Activated CD8-positive, alpha-beta memory T cell treated with anti-CD3 and anti-CD28 coated beads, Interleukin-2, amount 50 U/mL, for 1 hour (primary cell): ENCODE data around the gene SOX5.

Source experiments
- DNase-seq: peaks from one replicate; pipeline ENCODE4 v3.0.0-alpha.2; 2020; ENCODE audit errors: extremely low read depth

Gene SOX5

DNA sequence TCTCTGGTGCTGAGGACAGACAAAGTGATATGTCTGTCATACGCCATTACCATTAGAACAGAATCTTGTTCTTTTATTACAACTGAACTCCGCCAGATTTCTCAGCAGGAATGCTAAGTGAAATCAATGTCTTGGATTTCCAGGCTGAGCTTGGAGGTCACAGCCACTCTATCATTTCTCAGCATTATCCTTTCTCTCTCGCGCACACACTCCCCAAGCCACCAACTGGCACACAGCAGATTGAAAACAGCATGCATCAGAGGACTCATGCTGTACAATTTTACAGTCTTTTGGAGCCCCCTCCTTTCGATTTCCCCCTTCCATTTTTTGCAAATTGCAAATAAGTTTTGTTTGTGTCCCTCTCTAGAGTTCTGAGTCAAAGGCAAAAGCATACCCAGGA, 348.6 kb downstream of the SOX5 start:
- DNase-seq = no peak

DNA sequence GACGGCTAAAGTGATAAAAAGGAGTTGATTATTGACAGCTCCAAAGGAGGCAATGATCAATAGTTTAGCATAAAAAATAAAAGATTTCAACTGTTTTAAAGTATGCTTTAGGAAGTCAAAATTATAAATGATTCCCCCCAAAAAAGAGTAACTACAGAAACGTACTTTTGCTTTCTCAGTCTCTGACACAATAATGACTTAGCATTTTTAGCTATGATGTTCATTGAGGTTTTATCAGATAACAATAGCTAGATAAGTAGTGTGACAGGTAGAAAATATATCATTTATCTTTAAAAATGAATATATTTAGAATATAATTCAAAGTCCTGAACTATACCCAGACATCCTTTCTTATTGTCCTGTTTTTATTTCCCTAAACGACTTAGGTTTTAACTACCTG, 352.9 kb downstream of the SOX5 start:
- DNase-seq = no peak

DNA sequence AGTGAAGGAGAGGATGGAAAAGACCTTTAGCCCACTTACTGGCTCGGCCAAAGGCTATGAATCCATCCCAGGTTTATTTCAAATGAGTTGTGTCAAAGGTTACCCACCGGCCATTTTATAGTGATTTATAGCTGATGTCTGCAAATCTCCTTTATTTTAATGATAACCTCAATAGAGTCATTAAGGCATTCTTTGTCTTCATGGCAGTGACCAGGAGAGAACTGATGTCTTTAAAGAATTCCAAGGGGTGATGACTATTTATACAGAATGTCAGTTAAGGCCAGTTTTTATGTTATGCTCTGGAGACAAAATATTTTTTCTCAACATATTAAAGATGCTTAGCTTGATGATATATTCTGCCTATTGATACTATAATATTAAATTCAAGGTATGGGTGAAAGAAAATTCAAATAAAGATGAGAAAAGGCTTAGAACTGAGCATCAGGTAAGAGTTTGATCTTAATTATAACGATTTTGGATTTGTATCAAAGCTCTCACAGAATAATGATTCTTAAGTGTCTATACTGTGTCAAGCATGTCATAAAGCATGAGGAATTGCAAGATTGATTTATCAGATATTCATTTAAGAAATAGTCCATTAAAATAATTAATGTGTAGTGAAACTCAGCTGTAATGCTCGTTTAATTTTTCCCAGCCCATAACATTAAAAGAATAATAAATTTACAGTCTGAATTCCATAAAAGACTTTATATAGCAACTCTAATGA, 361.5 kb downstream of the SOX5 start:
- DNase-seq = no peak

DNA sequence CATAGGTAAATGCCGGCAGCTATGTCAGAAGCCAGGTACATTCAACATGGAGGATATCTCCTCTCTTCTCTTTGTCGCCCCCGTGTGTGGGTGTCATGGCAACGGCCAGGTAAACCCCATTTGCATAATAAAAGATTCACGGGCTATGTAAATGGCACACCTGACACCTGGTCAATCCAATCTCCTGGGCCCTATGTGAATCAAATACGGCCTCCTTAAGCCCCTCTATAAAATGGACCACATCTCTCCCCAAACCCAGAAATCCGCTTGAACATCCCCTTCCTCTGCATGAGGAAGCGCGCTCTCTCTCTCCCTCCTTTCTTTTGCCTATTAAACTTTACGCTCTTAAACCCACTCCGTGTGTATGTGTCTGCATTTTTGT, 363.7 kb downstream of the SOX5 start:
- DNase-seq = no peak

DNA sequence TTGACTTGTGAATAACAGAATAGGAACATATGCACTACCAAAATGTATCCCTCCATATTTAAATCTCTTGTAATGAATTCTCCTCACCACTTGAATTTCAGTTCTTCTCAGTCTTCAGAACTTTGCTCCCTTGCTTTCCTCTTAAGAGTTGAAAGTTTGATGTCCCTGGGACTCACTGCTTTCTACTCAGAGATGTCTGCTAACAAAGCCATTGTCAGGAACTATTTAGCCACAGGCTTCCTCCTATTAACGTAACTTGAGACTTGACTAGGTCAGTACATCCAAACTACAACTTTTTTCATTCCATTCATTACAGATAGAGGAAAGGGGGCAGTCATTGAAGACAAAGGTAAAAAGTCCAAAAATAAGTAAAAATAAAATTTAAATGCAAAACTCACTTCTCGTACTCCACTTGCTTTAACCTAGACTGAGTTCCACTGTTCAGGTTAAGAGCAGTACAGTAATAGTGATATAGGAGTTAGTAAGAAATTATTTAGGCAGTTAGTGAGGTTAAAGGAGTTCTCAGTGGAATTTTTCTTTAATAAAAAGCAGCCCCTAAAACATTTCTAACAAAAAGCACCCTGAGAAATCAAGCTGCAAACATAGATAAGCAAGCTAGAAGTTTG, 364.2 kb downstream of the SOX5 start:
- DNase-seq = no peak

DNA sequence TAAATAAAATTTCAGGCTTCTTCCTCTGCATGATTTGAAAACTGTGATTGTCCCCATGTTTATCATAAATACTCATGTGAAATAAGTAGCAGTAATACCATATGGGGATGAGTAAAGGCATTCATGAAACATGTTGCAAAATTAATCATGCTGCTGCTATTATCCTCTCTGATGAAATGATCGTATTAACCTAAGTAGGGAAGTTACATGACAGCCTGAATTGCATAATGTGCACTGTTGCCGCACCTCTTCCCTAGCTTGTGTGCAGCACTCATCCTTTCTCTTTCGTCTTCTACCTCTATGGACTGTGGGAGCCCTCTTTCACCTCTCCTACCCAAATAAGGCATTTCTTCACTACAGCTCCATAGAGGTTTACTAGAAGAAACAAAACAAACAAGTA, 367.6 kb downstream of the SOX5 start:
- no peak for DNase-seq

DNA sequence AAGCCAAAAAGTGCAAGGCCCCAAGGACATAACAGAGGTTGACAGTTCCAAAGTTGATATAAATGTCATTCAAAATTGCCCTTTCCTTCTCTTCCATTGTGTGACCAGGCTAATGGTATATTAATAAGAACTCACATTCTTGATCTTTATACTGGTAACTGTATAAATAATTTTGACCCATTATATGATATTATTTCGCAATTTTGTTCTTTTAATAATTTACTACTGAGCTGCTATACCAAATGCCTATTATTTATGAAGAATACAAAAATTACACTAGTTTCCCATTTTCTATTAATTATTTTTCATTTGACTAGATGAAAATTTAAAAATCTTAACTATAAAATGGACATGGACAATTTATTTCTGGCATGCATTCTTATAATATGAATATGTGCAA, 370.2 kb downstream of the SOX5 start:
- no peak for DNase-seq

DNA sequence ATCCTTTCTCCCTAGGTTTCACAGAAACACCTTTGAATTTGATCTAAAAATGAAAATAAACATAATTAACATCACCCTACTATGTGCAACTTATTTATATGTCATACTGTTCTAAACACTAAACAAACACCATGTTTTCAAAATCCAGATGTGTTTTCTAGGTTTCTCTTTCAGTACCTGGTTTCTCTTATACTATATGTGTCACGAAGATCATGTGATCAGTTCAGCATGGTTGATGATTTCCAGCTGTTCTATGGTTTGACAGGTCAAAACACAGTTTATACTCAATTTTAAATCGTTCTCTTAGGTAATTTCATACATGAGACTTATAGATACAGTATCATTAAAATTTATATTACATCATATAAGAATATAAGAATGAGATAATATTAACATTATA, 373.1 kb downstream of the SOX5 start:
- DNase-seq = no peak

DNA sequence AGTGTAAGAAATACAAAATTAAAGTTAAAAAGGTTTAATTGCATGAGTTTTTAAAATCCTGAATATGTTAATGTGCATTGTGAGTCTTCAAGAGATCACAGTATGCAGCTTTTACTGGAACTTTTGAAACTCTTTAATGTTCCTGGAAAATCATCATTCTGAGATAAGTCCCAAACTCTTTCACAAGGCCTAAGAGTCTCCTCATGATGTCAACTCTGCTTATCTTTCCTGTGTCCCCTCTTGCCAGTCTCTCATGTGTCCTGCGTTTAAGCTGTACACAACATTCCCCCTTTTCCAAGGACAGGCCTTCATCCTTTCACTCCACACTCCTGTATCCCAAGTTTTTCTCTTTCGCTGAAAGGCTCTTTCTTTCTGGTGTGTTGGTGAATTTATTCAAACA, 380.1 kb downstream of the SOX5 start:
- no peak for DNase-seq

DNA sequence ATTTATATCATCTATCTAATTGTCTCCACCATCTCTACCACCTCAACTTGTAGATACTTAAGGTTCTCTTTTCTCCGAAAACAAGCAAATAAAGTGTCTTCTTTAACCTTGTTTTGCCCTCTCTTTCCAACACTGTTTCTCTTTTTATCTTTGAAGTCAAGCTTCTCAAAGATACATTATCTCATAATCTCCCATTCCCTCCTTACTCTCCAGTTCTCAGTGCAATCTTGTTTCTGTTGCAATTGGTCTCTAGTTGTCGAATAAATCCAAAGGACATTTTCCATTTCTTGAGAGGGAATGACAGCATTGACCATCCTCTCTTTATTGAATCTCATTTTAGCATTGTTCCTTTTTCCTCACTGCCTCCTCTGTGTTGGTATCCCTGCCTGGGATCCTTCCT, 383.3 kb downstream of the SOX5 start:
- no peak for DNase-seq

DNA sequence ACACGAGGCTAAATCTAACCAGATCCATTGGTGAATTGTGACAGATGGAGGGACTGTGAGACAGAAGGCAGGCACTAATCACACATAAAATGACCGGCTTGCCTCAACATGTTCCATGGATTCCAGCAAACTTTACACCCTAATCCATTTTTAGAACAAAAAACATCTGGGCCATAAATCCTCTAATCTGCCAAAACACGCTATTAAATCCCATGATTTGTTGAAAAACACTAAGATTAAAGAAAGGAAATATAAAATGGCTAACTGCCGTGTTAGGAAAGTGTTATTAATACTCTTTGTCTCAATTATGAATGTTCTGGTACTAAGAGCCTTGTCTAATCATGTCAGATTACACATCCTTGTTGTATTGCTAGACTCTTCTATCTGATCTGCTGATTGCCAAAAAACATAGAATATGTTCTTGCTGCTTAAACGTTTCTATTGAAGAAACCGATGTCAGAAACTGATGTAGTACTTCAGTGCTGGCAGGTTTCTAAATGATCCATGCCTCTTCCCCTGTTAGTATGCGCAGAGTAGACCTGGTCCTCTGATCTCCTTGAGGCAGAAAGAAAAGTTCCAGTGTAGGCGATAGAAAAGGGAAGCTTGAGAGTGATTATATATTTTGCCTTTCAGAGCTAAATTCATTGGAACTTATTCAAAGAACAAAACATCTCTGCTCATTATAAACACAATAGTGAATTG, 384.9 kb downstream of the SOX5 start:
- DNase-seq = no peak

DNA sequence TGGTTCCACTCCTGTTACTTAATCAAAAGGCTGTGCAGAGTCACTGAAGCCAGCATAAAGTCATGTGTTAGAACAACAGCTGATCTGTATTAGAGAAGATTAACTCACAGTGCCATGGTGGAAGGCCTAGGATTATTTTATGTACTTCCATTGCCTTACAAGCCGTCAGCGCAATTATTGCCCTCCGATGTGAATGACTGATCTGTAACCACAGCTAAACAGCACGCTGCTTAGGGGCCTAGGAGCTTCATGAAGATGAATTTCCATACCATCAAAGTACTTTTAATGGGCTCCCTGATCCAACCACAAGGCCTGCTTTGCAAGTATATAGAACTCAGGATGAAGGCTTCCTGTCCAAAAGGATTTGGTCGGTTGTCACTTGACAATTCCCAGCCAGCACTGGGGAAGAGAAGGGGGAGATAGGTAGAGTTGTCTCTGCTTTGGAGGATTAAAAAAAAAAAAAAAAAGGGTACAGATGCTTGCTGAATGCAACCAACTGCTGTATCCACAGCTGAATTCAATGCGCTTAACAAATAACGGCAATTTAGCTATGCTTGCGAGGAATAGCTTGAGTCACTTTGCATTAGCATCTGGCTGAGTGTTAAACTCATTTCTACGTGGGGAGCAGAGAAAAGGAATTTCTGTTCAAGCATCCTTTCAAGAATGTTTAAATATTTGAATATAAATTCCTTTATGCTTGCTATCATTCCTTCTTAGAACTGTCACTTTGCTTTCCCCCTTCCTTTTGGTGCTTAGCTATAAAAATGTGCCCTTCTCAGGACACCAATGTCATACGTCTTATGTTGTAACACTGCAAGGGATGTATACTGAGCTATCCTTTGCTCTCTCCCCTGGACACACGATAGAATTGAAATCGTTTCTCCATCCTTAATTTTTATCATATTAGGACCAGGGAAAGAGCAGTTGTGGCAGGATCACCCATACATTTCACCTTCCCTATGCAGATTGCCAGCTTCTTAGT, 387.8 kb downstream of the SOX5 start:
- DNase-seq = no peak

DNA sequence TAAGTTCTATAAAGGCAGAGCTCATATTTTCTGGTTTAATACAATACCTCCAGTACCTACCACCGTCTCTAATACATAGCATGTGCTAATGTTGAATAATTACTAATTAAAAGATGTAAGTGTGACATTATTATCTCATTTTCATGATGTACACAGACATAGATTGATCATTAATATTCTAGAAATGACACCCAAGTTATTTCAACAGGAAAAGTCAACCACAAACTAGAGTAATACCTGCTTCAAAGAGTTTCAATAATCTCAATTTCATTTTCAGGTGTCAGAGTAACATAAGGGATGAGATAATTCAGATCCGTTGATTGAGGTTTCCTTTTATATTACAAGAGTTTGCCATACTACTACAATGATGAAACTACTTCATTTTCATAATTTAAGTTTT, 388.9 kb downstream of the SOX5 start:
- DNase-seq = no peak

DNA sequence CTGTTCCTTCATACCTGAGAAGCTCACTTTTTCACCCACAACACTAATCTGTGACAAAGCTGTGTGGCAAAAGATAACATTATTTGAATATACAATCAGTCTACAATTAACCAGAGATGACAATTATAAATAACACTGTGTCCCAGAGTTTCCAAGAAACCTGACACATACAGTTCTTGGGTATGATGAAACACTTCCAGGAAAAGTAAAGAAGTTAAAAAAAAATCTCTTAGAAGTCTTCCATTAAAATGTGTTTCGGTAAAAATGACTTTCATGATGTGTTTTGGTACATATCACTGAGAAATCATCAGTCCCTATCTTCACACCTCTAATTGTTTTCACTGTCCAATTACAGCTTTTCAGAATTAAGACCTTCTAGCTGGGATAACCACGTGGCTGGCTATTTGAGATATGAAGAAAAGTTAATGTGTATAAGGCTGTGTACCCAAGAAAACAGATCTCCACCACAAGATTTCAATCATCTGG, 390.2 kb downstream of the SOX5 start:
- no peak for DNase-seq

DNA sequence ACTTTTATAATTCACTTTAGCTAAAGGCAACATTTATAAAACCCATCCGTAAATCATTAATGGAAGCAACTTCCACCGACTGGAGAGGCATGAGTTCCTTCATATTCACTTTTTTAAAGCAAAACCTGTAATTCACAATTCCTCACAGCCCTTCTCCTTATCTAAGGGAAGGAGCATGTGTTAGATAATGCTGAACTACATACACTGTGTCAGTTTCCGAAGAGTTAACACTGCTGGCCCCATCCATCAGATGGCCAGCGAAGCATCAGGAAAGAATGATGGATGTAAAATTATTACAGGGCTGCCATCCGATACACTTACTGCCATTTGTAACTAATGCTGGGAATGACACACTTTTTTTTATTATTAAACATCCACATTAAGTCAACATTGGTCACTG, 392.8 kb downstream of the SOX5 start:
- no peak for DNase-seq

DNA sequence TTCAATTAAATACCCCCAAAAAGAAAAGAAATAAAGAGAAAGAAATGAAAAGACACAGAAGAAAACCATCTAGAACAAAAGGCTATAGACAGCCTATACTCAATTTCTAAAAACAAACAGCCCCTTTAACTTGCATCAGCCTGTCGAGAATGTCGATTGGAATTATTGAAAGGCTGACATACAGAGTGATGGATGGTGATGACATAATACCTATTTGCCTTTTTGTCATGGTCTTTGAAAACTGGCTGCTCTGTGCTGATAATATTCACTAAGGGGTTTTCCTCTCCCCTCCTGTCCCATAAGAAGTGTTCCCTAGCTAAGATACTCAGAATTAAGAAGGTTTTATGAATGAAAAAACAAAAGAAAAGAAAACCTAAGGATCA, 393.7 kb downstream of the SOX5 start:
- DNase-seq = no peak

DNA sequence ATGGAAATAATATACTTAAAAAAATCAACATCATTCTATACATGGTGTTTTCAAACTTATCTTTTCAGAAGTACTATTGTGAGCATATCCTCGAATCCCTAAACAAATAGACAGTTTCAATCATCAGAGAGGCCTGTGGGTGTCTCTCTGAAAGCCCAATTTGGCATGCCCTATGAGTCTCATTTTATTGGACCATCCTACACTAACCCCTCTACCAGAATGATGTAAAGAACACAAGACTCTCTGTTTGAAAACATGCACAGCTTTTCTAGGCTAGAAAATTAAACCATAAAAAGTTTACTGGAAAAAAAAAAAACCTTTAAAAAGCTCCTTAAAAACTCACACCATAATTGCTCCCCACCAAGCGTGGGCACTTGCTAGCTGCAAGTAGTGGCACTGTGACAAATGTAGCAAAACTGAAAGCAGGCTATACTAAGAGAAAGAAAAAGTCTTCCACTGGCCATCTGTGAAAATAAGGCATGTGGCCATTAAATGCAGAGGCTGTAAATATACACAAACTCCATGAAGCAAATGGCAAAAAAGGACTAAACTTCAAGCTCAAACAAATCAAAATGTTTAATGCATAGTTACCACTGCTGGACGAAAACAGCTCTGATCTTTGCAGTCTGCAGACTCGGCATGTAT, 394.2 kb downstream of the SOX5 start:
- DNase-seq = no peak

DNA sequence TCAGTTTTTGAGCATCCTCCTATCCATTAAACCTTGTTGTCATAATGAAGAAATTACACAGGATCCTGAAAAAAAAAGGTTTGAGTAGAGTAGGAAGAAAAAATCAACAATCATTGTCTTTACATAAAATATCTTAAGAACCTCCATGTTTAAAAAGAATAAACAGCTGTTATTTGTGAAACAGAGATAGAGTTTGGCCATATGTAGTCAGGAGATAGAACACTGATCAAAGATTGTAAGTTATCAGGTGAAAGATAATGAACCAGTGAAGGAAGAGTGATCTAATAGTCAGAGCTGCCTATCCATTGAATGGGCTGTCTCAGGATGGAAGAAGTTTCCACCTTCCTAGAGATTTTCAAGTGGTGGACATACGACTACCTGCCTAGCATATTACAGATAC, 397.1 kb downstream of the SOX5 start:
- DNase-seq = no peak

DNA sequence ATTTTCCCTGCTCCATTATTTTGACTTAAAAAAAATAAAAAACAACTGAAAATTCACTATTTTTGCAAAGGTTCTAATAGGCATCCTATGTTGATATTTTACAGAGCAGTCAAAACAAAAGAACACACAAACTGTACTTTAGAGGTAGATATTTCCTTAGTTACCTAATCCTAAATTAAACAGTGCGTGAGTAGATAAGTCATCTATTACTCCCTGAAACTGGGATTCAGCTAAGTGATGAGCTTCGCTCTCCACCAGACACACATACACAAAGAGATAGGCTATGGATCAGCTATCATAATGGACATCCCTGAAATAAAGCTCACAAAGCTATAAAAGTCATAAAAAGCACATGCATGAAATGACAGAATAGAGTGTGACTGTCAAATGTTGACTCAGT, 398.7 kb downstream of the SOX5 start:
- no peak for DNase-seq

DNA sequence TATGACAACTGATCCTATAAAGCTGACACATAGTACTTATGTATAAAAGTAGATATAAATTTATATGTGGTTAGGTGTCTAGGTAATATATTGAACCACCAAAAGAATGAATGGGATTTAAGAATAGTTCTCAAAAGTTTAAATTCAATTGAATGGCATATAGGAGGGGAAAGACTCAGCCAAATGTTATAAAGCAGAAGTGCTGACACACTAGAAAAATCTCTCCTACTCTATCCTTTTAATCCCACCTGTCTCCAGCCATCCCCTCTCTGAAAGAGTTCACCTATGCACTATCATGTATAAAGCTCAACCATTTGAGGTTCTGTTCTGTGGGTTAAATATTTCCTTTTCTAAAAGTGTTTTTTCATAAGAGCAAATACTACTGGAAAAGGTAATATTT, 400.7 kb downstream of the SOX5 start:
- no peak for DNase-seq

DNA sequence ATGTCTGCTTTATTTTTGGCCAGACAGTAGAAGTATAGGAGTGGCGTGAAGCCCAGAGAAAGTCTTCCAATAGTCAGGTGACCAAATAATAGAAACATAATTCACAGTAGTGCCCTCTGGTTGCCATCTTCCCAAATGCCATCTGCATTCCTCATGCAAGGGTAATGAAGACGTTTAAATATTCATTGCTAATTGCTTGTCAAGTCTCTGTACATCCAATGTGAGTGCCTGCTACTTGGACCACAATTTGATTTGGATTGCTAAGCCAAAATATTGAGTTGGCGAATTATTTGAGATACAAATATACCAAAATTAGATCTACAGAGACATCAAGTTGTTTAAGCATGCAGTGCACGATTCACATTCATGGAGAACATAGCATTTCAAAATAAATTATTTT, 402.7 kb downstream of the SOX5 start:
- DNase-seq = no peak

DNA sequence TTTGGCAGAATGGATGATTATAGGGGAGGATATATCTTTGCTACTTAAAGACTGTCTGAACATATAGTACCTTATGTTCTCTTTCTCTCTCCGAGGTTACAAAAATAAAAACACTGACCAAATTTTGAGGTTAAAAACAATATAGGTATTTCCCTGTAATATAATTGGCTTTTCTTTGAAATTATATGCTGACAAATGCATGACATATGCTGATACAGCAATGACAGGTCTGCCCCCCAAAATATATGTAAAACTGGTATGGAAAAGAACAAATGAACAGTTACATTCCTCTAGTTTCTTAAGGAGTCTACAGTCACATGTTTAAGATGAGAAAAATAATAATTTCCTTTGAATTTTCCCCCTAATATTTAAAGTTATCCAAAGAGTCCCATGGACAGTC, 405.7 kb downstream of the SOX5 start:
- no peak for DNase-seq
